Measurements from ENCODE around the gene SH3D21.

GRCh38 chr1:36339215-36339614, 33.0 kb downstream of the SH3D21 start:
- TF ChIP-seq, protein P1, sequence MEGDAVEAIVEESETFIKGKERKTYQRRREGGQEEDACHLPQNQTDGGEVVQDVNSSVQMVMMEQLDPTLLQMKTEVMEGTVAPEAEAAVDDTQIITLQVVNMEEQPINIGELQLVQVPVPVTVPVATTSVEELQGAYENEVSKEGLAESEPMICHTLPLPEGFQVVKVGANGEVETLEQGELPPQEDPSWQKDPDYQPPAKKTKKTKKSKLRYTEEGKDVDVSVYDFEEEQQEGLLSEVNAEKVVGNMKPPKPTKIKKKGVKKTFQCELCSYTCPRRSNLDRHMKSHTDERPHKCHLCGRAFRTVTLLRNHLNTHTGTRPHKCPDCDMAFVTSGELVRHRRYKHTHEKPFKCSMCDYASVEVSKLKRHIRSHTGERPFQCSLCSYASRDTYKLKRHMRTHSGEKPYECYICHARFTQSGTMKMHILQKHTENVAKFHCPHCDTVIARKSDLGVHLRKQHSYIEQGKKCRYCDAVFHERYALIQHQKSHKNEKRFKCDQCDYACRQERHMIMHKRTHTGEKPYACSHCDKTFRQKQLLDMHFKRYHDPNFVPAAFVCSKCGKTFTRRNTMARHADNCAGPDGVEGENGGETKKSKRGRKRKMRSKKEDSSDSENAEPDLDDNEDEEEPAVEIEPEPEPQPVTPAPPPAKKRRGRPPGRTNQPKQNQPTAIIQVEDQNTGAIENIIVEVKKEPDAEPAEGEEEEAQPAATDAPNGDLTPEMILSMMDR (IDR thresholded peaks at IDR 0.05) = no peak
- no peak for TF ChIP-seq POLR2A (IDR thresholded peaks at IDR 0.05)
